Pancreas (tissue), 10 donors: ENCODE measurements around the gene TMEM131. TPM values are rescaled to one million over a fixed set of nuclear protein-coding genes. Genes with fewer than 3 reads are reported as not detected.
A peak's percentile ranks its signal among the peaks of the same experiment; 100 is the strongest.
"Not testable (repeated sequence)": the region's sequence is repeated elsewhere in the genome, so short reads cannot be mapped to it uniquely, and the experiment has no call there.

Experiments
- ATAC-seq, 4 donors: fragments of 200-7000 bp; cut with Tn5 transposase; one replicate each; pipeline versions ENCODE4 v1.8.0 to v1.9.1; 2020; ENCODE audit warnings: mild to moderate bottlenecking in 4 of 4, moderate library complexity in 4 of 4
- DNase-seq, 6 donors: peaks; one replicate each; pipeline ENCODE4 v3.0.0-alpha.2; 2020
- FAIRE-seq: peaks from 2 replicates; lab custom pipeline; 2012; peaks lifted over from hg19 to GRCh38; lab: Jason Lieb, UNC
- H3K27ac ChIP-seq, 4 donors: fragments of 200-600 bp; sonication (generic); 1 replicate in 3 of 4; 2 replicates in 1 of 4; pipeline versions ENCODE4 v1.5.0 to v1.8.0; 2020
- H3K27me3 ChIP-seq, 4 donors: fragments of 200-600 bp; one replicate each; pipeline ENCODE4 v1.8.0; 2021
- H3K36me3 ChIP-seq, 3 donors: fragments of 200-600 bp; sonication (generic) in 1 of 3; one replicate each; pipeline versions ENCODE4 v1.5.0 to v1.8.0; 2020 to 2021
- H3K4me1 ChIP-seq, 3 donors: fragments of 200-600 bp; one replicate each; pipeline ENCODE4 v1.8.0; 2021
- H3K4me3 ChIP-seq, 4 donors: fragments of 200-600 bp; sonication (generic) in 2 of 4; one replicate each; pipeline versions ENCODE4 v1.5.0 to v1.8.0; 2020 to 2021
- H3K9me3 ChIP-seq, 4 donors: fragments of 200-600 bp; one replicate each; pipeline ENCODE4 v1.8.0; 2021
- WGBS, 2 donors: extraction: QIAGEN DNeasy Blood & Tissue Kit; methylation state at CpG; one replicate each; pipeline ENCODE4 v1.1.7; 2013; 5-methylcytosine and 5-hydroxymethylcytosine counted together
- intact Hi-C, 3 donors: fragments of 100-400 bp; cut with DNase I; formaldehyde crosslinking; loops; one replicate each; pipeline versions ENCODE4 v1.11.1 to v1.14.2; 2022
- polyA plus RNA-seq, 2 donors: library from polyadenylated mRNA; stranded (reverse); fragments of 200-250 nt; gene quantifications; one replicate each; pipeline ENCODE4 v1.2.3, GENCODE V29; 2013
- total RNA-seq, 6 donors: library from RNA; stranded (reverse); fragmentation: NEBNext Ultra II Directional in 4 of 6; extraction: Animal tissue kit (Norgen Biotek cat#: 25700) in 4 of 6; gene quantifications; one replicate each; pipeline versions ENCODE4 v1.2.1 to v1.2.4, GENCODE V29; 2021 to 2023
- TF ChIP-seq, protein P1 (sequence below), 4 donors: fragments of 200-600 bp; sonication (generic) in 3 of 4; IDR thresholded peaks; one replicate each; pipeline versions ENCODE4 v1.5.0 to v1.8.0; 2021; ENCODE audit warnings: antibody characterized with exemption in 4 of 4
- donor health status: healthy with polysubstance abuse.
- donor health status: DM: no; HTN: no; CAD: no; lungs with moderate emphysema.
- donor health status: DM: no; HTN: no; CAD: no.
- donor health status: control.
- donor health status: control.
- donor health status: Bipolar disorder and iron deficiency.
- donor health status: DM: yes; HTN: yes; CAD: no.
- donor health status: DM: no; HTN: no; CAD: no.
- donor health status: DM: no; HTN: no; CAD: no.
- donor health status: DM: yes; HTN: yes; CAD: no.

The TMEM131 gene
- total and polyA plus RNA-seq, 8 donors = 8.1 to 26.5 (median 19.4) TPM

DNA sequence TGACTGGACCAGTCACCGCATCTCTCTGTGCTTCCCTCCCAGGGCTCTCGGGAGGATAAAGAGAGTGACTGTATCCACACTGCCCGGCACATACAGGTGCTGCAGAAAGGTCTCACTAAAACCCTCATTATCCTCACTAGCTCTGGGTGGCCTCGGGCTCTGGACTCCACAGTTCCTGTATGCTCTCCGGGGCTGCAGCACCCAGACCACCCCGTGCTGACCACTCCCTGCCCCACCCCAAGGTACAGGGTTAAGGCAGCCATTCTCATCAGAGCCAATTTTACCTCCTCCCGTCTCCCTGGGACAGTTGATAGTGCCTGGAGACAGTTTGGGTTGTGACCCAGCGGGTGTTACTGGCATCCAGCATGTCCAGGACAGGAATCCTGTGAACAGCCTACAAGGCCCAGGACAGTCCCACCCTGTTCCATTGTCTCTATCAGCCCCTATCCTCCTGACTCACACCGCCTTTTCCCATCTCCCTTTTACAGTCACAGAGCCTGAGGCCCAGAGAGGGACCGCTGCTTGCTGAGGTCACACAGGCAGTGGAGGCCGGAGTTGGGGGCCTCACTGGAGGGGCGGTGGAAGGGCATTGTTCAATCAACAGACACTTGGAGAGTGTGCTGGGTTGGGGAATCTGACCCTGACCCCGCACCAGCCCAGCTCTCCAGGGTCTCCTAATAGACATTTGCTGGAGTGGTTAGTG, 280.6 kb downstream of the TMEM131 start:
- TF ChIP-seq, protein P1, sequence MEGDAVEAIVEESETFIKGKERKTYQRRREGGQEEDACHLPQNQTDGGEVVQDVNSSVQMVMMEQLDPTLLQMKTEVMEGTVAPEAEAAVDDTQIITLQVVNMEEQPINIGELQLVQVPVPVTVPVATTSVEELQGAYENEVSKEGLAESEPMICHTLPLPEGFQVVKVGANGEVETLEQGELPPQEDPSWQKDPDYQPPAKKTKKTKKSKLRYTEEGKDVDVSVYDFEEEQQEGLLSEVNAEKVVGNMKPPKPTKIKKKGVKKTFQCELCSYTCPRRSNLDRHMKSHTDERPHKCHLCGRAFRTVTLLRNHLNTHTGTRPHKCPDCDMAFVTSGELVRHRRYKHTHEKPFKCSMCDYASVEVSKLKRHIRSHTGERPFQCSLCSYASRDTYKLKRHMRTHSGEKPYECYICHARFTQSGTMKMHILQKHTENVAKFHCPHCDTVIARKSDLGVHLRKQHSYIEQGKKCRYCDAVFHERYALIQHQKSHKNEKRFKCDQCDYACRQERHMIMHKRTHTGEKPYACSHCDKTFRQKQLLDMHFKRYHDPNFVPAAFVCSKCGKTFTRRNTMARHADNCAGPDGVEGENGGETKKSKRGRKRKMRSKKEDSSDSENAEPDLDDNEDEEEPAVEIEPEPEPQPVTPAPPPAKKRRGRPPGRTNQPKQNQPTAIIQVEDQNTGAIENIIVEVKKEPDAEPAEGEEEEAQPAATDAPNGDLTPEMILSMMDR (IDR thresholded peaks at IDR 0.05) = no peak
- ATAC-seq (no peak), DNase-seq (peak in 1 of 6 donors; percentile 41), FAIRE-seq (no peak)
- WGBS, 2 donors = 81 to 82% methylated on average over 13 of the region's 13 CpGs
- H3K4me3 ChIP-seq = no peak overlapping the region
- H3K36me3 ChIP-seq = no peaks in the 10 kb centered on the region
- no peaks in the 10 kb centered on the region for H3K4me1 ChIP-seq
- no peak overlapping the region for H3K27ac ChIP-seq
- intact Hi-C loops = no loop called here
- H3K27me3 ChIP-seq = no peaks in the 10 kb centered on the region
- H3K9me3 ChIP-seq = no peaks in the 10 kb centered on the region

GRCh38 chr2:97714084-97714949, 281.4 kb downstream of the TMEM131 start:
- H3K9me3 ChIP-seq = no peaks in the 10 kb centered on the region
- no peak overlapping the region for H3K4me3 ChIP-seq
- H3K27me3 ChIP-seq = no peaks in the 10 kb centered on the region
- no peaks in the 10 kb centered on the region for H3K4me1 ChIP-seq
- DNase-seq (no peak), ATAC-seq (no peak), FAIRE-seq (no peak)
- intact Hi-C loops = no loop called here
- TF ChIP-seq, protein P1 (IDR thresholded peaks at IDR 0.05) = no peak
- 71 to 81% methylated on average over 17 of the region's 17 CpGs for WGBS, 2 donors
- H3K27ac ChIP-seq = no peak overlapping the region
- no peaks in the 10 kb centered on the region for H3K36me3 ChIP-seq

- no peak within 1 kb of the TSS for H3K27ac ChIP-seq
- no peaks in the 10 kb centered on the region for H3K27me3 ChIP-seq
- ATAC-seq (peak in 1 of 4 donors; percentile 11), DNase-seq (peak in 1 of 6 donors; percentile 51), FAIRE-seq (no peak)
- TF ChIP-seq, protein P1 (IDR thresholded peaks at IDR 0.05) = no peak
- intact Hi-C loops = no loop called here
- no peaks in the 10 kb centered on the region for H3K36me3 ChIP-seq
- H3K9me3 ChIP-seq = no peaks in the 10 kb centered on the region
- WGBS, 2 donors = 81 to 86% methylated on average over 21 of the region's 21 CpGs
- no peak within 1 kb of the TSS for H3K4me3 ChIP-seq
- no peaks in the 10 kb centered on the region for H3K4me1 ChIP-seq
Observed at GRCh38 chr2:97713296-97714083, 282.3 kb downstream of the TMEM131 start, which contains the start of gene ZAP70. TSS of gene ZAP70 (plus strand) at chr2:97713576. CDS start at chr2:97724037, 10,461 bp downstream.

- TF ChIP-seq, protein P1 (IDR thresholded peaks at IDR 0.05) = no peak
- H3K27me3 ChIP-seq = no peaks in the 10 kb centered on the region
- no peak overlapping the region for H3K4me3 ChIP-seq
- WGBS, 2 donors = 54 to 63% methylated on average over 11 of the region's 11 CpGs
- no peak for ATAC-seq
- FAIRE-seq = no peak
- no peaks in the 10 kb centered on the region for H3K9me3 ChIP-seq
- no peak overlapping the region for H3K27ac ChIP-seq
- H3K36me3 ChIP-seq = no peaks in the 10 kb centered on the region
- no peaks in the 10 kb centered on the region for H3K4me1 ChIP-seq
- intact Hi-C loops = no loop called here
- DNase-seq = peak in 2 of 6 donors; percentile 59 to 71
Observed at GRCh38 chr2:97712693-97713295, 283.0 kb downstream of the TMEM131 start.

DNA sequence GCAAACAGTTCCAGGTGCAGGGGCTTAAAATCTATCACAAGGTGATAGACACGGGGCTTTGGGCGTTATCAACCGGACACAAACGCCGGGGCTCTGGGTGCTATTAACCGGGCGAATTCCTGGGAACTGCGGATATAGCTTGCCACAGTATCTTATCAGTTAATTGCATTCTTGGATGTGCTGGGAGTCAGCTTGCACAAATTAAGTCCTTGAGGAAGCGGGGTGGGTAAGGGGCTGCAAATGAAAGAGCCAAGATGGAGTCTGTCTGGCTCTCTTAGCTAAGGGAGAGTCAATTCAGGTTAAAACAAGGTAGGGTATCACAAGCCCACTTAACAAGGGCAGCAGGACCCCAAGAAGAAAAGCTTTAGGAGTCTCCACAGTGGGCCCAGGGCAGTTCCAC, 283.6 kb downstream of the TMEM131 start:
- not testable (repeated sequence) for ATAC-seq

More for the DNA sequence above, 283.6 kb downstream of the TMEM131 start:
- H3K4me3 ChIP-seq, intact Hi-C loops, H3K27me3 ChIP-seq, H3K9me3 ChIP-seq, H3K27ac ChIP-seq, FAIRE-seq, H3K4me1 ChIP-seq, H3K36me3 ChIP-seq: not testable (repeated sequence)
- 27% methylated on average over 9 of the region's 9 CpGs for WGBS, 2 donors
- peak in 1 of 6 donors; percentile 9 for DNase-seq
